NB4 (cell line): ENCODE data around the gene OSBPL7.

ENCODE experiments used
- CTCF ChIP-seq: IDR thresholded peaks from one replicate; pipeline ENCODE4 v1.5.1; 2012; ENCODE audit warnings: low read depth, low read length
- MAX ChIP-seq: IDR thresholded peaks from 2 replicates; pipeline ENCODE4 v1.6.1; 2011; ENCODE audit warnings: low read depth, low read length
- POLR2A ChIP-seq: IDR thresholded peaks from 2 replicates; pipeline ENCODE4 v1.6.1; 2011; ENCODE audit warnings: mild to moderate bottlenecking; ENCODE audit not compliant: insufficient read length; ENCODE audit errors: extremely low read depth

GRCh38 chr17:47860386-47860785, 38.8 kb upstream of the OSBPL7 start:
- TF ChIP-seq CTCF (no peak), MAX (no peak), POLR2A (no peak)
